Tibial nerve (tissue), 3 donors: Measurements from ENCODE around the gene DNM3.

Source experiments
- POLR2A ChIP-seq, 2 donors: fragments of 450-650 bp; IDR thresholded peaks; one replicate each; pipeline ENCODE4 v1.6.1; 2017; ENCODE audit warnings: antibody characterized with exemption in 2 of 2, mild to moderate bottlenecking in 2 of 2, moderate library complexity in 2 of 2
- TF ChIP-seq, protein P1 (sequence below), 5 experiments: fragments of 200-600 bp in 3 of 5; fragments of 450-650 bp in 2 of 5; sonication (generic) in 3 of 5; IDR thresholded peaks; one replicate each; pipeline ENCODE4 v1.5.1; 2016 to 2019; ENCODE audit warnings: antibody characterized with exemption in 5 of 5, mild to moderate bottlenecking in 3 of 5, moderate library complexity in 2 of 5

DNA sequence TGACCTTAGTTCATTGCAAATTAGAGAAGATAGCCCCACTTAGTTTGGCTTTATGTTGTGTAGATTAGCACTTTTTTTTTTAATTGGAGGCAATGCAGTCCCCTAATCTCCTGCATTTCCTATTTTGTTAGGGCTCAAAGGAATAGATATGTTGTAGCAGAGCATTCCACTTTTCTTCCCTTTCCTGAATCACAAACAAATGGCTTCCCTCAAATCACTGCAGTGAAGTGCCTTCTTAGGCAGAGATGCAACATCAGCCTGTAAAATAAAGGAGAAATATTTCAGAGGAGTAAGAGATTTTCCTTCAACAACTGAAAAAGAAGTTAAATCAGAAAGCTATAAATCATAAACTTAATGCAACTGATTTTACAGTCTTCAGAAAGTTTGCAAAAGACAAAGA lies 307.4 kb downstream of the DNM3 start:
- TF ChIP-seq, protein P1, sequence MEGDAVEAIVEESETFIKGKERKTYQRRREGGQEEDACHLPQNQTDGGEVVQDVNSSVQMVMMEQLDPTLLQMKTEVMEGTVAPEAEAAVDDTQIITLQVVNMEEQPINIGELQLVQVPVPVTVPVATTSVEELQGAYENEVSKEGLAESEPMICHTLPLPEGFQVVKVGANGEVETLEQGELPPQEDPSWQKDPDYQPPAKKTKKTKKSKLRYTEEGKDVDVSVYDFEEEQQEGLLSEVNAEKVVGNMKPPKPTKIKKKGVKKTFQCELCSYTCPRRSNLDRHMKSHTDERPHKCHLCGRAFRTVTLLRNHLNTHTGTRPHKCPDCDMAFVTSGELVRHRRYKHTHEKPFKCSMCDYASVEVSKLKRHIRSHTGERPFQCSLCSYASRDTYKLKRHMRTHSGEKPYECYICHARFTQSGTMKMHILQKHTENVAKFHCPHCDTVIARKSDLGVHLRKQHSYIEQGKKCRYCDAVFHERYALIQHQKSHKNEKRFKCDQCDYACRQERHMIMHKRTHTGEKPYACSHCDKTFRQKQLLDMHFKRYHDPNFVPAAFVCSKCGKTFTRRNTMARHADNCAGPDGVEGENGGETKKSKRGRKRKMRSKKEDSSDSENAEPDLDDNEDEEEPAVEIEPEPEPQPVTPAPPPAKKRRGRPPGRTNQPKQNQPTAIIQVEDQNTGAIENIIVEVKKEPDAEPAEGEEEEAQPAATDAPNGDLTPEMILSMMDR (IDR thresholded peaks at IDR 0.05): no peak
- no peak for TF ChIP-seq POLR2A (IDR thresholded peaks at IDR 0.05)
